ENCODE data around the gene MSMB.

GRCh38 chr10:46002916-46003693 is 43.0 kb downstream of the MSMB start:
- no peak for TF ChIP-seq POLR2A (IDR thresholded peaks at IDR 0.05; ENCODE audit: control extremely low read depth in 1 of 2, low read depth in 2 of 2, low read length in 2 of 2)
- no peak for TF ChIP-seq CTCF (IDR thresholded peaks at IDR 0.05; ENCODE audit: control extremely low read depth in 1 of 3, insufficient read depth in 1 of 3, low read depth in 1 of 3, low read length in 3 of 3)
- no peak for TF ChIP-seq RXRA (IDR thresholded peaks at IDR 0.05; ENCODE audit: insufficient read depth, low read depth, low read length)
- no peak for TF ChIP-seq CTBP2 (IDR thresholded peaks at IDR 0.05; ENCODE audit: borderline replicate concordance, insufficient read depth, insufficient read length, low read length)
- no peak for TF ChIP-seq KDM5A (IDR thresholded peaks at IDR 0.05; ENCODE audit: low read length)
- TF ChIP-seq SUZ12 (IDR thresholded peaks at IDR 0.05; ENCODE audit: low read length) = no peak
- TF ChIP-seq KDM4A (IDR thresholded peaks at IDR 0.05; ENCODE audit: low read depth, low read length, severe bottlenecking) = no peak
- TF ChIP-seq SP4 (IDR thresholded peaks at IDR 0.05; ENCODE audit: low read length) = no peak
- no peak for TF ChIP-seq BACH1 (IDR thresholded peaks at IDR 0.05; ENCODE audit: low read length)
- no peak for TF ChIP-seq ASH2L (IDR thresholded peaks at IDR 0.05; ENCODE audit: low read length)
- TF ChIP-seq, protein P1, sequence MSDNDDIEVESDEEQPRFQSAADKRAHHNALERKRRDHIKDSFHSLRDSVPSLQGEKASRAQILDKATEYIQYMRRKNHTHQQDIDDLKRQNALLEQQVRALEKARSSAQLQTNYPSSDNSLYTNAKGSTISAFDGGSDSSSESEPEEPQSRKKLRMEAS (IDR thresholded peaks at IDR 0.05) = no peak
- TF ChIP-seq SRF (IDR thresholded peaks at IDR 0.05; ENCODE audit: low read depth, low read length) = no peak

Data from H1 (cell line).